TTC549 (cell line): ENCODE data around the gene PAX5.

Experiments used
- FAIRE-seq: peaks from 2 replicates; lab custom pipeline; 2012; peaks lifted over from hg19 to GRCh38; lab: Jason Lieb, UNC

Gene PAX5

DNA sequence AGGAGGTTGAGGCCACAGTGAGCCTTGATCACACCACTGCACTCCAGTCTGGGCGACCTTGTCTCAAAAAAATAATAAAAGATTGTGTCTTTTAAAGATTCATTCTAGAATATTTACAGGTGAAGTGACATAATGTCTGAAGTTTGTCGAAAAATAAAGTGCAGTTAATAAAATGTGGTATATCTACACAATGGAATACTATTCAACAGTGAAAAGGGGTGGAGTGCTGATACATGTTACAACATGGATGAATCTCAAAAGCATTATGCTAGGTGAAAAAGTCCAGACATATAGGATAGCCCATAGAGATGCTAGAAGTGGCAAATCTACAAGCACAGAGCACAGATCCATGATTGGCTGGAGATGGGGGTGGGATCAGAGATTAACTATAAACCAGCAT, 101.9 kb downstream of the PAX5 start:
- FAIRE-seq = no peak

DNA sequence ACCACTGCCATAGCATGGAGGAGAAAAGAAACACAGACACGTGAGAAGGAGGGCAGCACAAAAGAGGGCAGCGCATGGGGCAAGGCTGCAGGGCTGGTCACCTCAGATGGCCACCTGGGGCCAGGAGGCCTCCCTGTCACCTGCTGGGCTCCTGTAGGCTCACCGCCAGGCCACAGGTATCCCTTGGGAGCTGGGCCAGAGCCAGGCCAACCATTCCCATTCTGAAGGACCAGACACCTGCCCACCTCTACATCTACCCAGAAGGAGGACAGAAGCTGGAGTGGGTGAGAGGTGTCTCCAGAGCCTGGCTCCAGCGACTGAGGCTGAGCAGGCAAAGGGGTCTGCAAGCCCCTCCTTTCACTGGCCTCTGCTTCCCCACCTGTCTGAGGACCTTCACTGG, 103.1 kb downstream of the PAX5 start:
- FAIRE-seq = no peak

GRCh38 chr9:36929350-36929675, 104.8 kb downstream of the PAX5 start:
- no peak for FAIRE-seq

- no peak for FAIRE-seq
Measured at GRCh38 chr9:36928670-36929349, 105.3 kb downstream of the PAX5 start.

DNA sequence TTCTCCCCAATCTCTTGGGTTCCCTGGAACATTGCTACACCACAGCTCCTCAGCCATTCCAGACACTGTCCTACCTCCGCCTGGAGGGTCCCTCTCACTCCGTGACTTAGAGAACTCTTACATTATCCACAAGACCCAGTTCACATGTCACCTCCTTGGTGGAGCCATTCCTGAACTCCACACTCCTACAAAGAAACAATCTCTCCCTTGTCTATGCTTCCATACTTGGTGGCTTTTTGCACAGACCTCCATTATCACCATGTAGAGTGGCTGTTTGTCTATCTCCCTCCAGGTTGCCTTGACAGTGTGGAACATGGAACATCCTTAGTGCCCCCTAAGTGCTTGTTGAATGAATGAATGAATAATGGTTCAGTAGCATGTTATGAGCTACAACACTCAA, 105.9 kb downstream of the PAX5 start:
- no peak for FAIRE-seq

DNA sequence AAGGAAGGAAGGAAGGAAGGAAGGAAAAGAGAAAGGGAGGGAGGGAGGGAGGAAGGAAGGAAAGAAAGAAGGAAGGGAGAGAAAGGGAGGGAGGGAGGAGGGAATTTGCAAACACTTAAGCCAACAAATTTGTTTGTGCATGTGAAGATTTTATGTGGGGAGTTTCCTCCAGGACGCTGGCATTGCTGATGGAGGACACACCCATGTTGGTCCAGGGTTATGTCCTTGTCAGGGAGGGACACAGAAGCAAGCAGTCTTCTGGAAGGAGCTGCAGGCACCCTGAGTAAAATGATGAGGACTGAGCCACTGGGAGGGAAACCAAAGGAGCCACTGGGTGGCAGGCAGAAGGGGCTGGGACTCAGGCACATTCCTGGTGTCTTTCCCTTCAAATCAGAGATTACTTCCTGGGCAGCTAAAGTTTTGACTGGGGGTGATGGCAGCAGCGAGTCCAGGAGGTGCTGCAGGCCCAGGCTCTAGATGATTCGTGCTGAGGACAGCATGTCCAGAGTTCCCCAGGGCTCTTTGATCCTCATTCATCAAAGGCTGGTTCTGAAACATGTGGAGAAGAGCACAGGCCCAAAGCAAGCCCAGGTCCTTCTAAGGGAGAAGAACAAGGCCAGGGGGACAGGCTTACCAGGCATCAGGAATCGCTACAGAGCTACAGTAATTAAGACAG, 109.2 kb downstream of the PAX5 start:
- FAIRE-seq = no peak

DNA sequence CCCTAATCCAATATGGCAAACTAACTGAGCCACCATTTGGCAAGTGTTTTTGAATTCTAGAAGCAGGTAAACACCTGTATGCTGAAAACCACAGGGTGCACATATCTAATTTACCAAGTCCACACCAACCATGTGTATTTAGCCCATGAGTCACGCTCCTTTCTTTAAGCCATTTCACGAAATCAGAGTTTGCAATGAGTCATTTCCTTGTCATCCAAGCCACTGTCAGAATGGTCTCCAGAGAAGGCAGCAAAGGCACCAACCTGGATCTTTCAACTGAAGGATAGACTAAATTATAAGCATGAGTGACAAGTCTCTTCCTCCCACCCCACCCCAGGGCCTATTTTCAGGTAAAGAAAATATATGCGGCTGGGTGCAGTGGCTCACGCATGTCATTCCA, 110.0 kb downstream of the PAX5 start:
- no peak for FAIRE-seq

DNA sequence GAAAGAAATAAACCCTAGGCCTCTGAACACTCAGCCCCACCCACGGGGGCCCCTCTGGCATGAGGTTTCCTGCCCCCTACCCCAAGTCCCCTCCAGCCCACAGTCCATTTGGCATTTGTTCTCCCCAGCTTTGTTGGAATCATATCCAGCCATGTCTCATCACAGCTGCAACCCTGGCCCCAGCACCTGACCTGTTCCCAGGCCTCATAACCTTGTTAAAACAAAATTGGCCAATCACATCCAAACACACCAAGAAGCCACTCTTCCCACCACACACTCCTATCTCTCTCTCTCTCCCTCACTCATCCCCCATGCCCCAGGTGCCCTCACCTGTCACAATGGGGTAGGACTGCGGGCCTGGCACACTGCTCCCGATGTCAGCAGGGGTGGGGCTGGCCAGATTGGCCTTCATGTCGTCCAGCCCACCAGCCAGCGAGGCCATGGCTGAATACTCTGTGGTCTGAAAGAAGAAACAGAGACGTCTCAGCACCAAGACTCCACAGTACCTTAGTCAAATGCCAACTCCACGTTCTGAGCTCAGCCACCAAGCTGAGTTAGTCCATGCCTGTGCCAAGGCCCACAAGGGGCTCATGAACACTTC, 110.9 kb downstream of the PAX5 start:
- FAIRE-seq = no peak

GRCh38 chr9:36922548-36922947, 111.5 kb downstream of the PAX5 start:
- FAIRE-seq = no peak

DNA sequence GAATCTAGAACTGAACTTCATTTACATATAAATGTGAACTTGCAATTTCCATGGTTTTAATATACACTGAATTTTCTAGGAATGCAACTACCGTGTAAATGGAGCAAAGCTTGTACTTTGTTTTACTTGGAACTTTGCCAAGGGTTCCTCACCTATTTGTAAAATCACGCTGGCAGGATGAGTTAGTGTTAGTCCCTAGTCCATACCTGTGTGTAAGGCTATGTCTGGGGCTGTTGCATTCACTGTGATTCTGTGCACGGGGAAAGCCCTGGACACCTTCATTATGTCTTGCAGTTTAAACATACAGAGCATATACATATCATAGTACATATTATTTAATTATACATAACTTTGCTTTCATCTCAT, 119.9 kb downstream of the PAX5 start:
- no peak for FAIRE-seq

- FAIRE-seq = no peak
Measured at GRCh38 chr9:36913393-36914211, 120.5 kb downstream of the PAX5 start.

GRCh38 chr9:36912620-36913019, 121.4 kb downstream of the PAX5 start:
- FAIRE-seq = no peak

DNA sequence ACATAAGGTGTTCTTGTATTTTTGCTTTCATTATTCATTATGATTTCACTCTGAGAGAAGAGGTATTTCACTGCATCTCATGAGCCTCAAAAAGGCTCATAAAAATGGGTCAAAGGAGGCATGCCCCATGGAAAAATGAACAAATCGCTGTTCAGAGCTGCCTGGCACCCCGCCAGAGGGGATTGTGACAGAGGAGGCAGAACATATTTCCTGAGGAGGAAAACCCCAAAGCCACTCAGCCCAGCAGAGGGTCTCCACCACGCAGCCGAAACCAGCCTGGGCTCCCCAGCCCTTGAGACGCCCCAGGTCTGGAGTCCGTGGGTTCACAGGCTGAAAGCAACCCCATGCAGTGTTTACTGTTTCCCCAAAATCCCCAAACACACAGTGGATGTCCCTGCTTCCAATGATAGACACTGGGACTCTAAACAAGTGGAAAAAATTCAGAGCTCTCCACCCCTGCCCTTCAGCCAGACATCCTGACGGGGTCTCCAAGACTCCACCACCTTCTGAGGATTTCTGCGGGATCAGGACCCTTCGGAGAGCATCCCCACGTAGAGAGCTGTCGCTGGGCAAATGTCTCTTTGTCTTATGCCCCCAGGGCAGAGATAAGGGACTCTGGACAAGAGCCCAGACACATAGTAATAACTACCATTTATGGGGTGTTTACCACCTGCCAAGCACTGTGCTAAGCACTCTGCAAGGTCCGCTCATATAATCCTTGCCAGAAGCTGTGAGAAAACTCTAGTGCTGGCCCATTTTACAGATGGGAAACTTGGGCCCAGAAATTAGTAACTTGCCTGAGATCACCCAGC, 122.3 kb downstream of the PAX5 start:
- no peak for FAIRE-seq

DNA sequence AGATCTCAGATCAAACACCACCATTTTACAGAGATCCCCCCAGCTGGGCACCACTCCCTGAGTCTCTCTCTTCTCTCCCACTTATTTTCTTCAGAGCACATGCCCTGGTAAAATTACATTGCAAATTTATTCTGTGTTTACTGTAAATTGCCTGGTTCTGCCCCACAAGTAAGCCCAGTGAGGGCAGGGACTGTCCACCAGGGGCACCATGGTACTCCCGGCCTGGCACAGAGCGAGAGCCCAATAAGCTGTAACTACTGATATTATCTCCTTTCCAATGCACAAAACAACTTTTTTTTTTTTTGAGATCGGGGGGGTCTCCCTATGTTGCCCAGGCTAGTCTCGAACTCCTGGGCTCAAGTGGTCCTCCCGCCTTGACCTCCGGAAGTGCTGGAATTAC, 123.0 kb downstream of the PAX5 start:
- no peak for FAIRE-seq

GRCh38 chr9:36906492-36906891, 127.6 kb downstream of the PAX5 start:
- FAIRE-seq = no peak

- FAIRE-seq = no peak
Measured at GRCh38 chr9:36905101-36906066, 128.7 kb downstream of the PAX5 start.

DNA sequence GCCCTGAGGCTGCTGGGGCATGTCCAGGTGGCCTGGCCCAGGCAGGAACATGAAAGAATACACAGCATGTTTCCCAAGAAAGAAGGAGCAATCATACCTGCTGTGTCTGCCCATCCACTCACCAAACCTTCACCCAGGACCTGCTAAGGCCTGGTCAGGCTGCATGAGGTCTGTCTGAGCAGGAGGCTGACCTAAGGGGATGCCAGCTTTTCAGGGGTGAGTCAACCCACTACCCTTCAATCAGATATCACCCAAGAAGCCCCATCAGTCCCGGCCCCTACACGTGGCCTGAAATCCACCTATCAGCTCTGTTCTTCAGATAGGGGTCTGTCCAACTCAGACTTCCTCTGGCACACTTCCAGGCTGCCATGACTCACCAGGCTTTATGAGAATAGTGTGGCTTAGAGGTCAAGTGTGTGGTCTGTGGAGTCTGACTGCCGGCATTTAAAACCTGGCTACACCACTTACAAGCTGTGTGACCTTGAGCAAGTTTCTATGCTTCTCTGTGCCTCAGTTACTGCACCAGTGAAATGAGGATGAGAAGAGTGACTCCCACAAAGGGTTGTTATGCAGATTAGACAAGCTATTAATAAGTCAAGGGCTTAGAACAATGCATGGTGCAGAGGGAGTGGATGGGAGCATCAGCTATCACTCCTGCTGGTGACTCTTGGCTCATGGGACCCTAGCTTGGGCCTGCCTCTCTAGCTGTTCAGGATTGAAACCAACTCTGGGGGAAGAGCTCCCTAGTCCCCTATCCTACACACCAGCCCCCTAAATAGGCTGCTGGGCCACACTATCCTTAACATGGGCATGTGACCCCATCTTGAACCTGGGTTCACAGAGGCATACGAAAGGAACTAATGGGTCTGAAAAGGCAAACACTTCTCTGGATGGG, 130.3 kb downstream of the PAX5 start:
- FAIRE-seq = no peak

GRCh38 chr9:36902861-36903524, 131.1 kb downstream of the PAX5 start:
- FAIRE-seq = no peak

DNA sequence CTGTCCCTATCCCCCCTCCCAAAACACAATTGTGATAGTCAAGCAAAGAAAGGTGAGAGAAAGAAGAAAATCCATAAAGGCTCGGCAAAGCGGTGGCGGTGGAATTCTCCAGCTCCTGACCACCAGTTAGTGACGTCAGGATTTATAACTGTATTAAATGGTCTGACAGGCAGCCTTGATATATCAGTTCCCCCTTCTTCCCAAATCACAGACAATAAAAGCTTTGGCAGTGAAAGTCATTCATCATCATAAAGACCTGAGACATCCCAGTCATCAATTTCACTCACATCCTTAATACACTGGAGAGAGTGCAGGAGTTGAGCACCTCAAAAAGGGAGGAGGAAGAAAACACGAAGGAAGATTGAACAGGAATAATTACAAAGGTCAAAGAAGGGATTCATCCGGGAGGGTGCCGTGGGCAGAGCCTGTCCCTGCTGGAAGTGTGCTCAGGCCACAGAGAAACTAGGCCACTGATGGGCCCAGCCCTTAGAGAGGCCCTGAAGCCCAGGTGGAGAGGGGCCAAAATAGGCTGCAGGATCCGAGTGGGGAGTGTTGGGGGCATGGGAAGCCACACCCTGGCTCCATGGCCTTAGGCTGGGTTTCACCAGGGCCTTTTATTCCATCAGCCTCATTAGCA, 131.9 kb downstream of the PAX5 start:
- FAIRE-seq = no peak
